Large intestine (tissue), 3 donors: ENCODE results near the gene DIPK1B. TPM values are rescaled to one million over a fixed set of nuclear protein-coding genes. Genes with fewer than 3 reads are reported as not detected.

Source experiments
- DNase-seq, 2 donors: peaks; one replicate each; pipeline versions ENCODE4 v3.0.0 to v3.0.0-alpha.2; 2013
- H3K27ac ChIP-seq: one replicate; pipeline ENCODE4 v1.5.1; 2013; ENCODE audit warnings: low read length
- H3K27me3 ChIP-seq: 2 replicates; pipeline ENCODE4 v1.6.1; 2013; ENCODE audit warnings: low read length; ENCODE audit not compliant: control insufficient read depth, insufficient read depth
- H3K36me3 ChIP-seq: 2 replicates; pipeline ENCODE4 v1.6.1; 2013; ENCODE audit warnings: low read length; ENCODE audit not compliant: control insufficient read depth, insufficient read depth
- H3K4me1 ChIP-seq: one replicate; pipeline ENCODE4 v1.6.1; 2013; ENCODE audit warnings: low read length; ENCODE audit not compliant: control insufficient read depth, insufficient read depth
- H3K4me3 ChIP-seq: one replicate; pipeline ENCODE4 v1.5.1; 2013; ENCODE audit warnings: low read length
- H3K9me3 ChIP-seq: one replicate; pipeline ENCODE4 v1.6.1; 2013; ENCODE audit warnings: mild to moderate bottlenecking, low read depth, low read length, moderate library complexity; ENCODE audit not compliant: control insufficient read depth
- WGBS: methylation state at CpG from one replicate; pipeline ENCODE4 v1.1.5; 2013; ENCODE audit warnings: low lambda C conversion rate; ENCODE audit not compliant: insufficient coverage; 5-methylcytosine and 5-hydroxymethylcytosine counted together
- polyA plus RNA-seq: library from polyadenylated mRNA; unstranded; fragments of 120-200 nt; gene quantifications from one replicate; pipeline ENCODE4 v1.2.1, GENCODE V29; 2013

Gene DIPK1B
- polyA plus RNA-seq, 1 donor = 13.3 TPM

GRCh38 chr9:136721339-136722092, 9.1 kb downstream of the DIPK1B start:
- no CpG with 5 or more reads among the region's 30 CpGs for WGBS
- H3K9me3 ChIP-seq = peaks cover 8% of the 10 kb centered on the region
- H3K4me3 ChIP-seq = no peak overlapping the region
- H3K27me3 ChIP-seq = no peaks in the 10 kb centered on the region
- peaks cover 32% of the 10 kb centered on the region for H3K4me1 ChIP-seq
- no peak overlapping the region for H3K27ac ChIP-seq
- peaks cover 57% of the 10 kb centered on the region for H3K36me3 ChIP-seq
- peak in 1 of 2 donors; percentile 34 for DNase-seq

GRCh38 chr9:136722093-136722968, 10.0 kb downstream of the DIPK1B start:
- H3K4me1 ChIP-seq = peaks cover 36% of the 10 kb centered on the region
- no peaks in the 10 kb centered on the region for H3K27me3 ChIP-seq

GRCh38 chr9:136722969-136723356, 10.6 kb downstream of the DIPK1B start:
- H3K4me3 ChIP-seq = no peak overlapping the region
- peaks cover 59% of the 10 kb centered on the region for H3K36me3 ChIP-seq
- H3K27ac ChIP-seq = no peak overlapping the region
- peaks cover 8% of the 10 kb centered on the region for H3K9me3 ChIP-seq
- no CpG with 5 or more reads among the region's 24 CpGs for WGBS
- no peak for DNase-seq
- peaks cover 36% of the 10 kb centered on the region for H3K4me1 ChIP-seq
- no peaks in the 10 kb centered on the region for H3K27me3 ChIP-seq

More at GRCh38 chr9:136722093-136722968, 10.0 kb downstream of the DIPK1B start:
- peaks cover 59% of the 10 kb centered on the region for H3K36me3 ChIP-seq
- WGBS = no CpG with 5 or more reads among the region's 31 CpGs
- DNase-seq = no peak
- peaks cover 8% of the 10 kb centered on the region for H3K9me3 ChIP-seq
- no peak overlapping the region for H3K27ac ChIP-seq
- no peak overlapping the region for H3K4me3 ChIP-seq

GRCh38 chr9:136723362-136723976, 11.1 kb downstream of the DIPK1B start:
- Histone ChIP-seq H3K9me3 (peaks cover 8% of the 10 kb centered on the region), H3K27me3 (no peaks in the 10 kb centered on the region), H3K4me1 (peaks cover 33% of the 10 kb centered on the region), H3K27ac (no peak overlapping the region), H3K4me3 (no peak overlapping the region), H3K36me3 (peaks cover 59% of the 10 kb centered on the region)
- WGBS = no CpG with 5 or more reads among the region's 32 CpGs
- DNase-seq = no peak

GRCh38 chr9:136723989-136724388, 11.6 kb downstream of the DIPK1B start:
- H3K4me3 ChIP-seq = no peak overlapping the region
- peaks cover 59% of the 10 kb centered on the region for H3K36me3 ChIP-seq
- H3K4me1 ChIP-seq = peaks cover 32% of the 10 kb centered on the region
- no peak for DNase-seq
- no CpG with 5 or more reads among the region's 8 CpGs for WGBS
- no peaks in the 10 kb centered on the region for H3K27me3 ChIP-seq
- H3K27ac ChIP-seq = no peak overlapping the region
- peaks cover 8% of the 10 kb centered on the region for H3K9me3 ChIP-seq

- no peak for DNase-seq
- H3K36me3 ChIP-seq = peaks cover 59% of the 10 kb centered on the region
- no peak overlapping the region for H3K27ac ChIP-seq
- H3K9me3 ChIP-seq = peaks cover 8% of the 10 kb centered on the region
- H3K4me3 ChIP-seq = no peak overlapping the region
- no peaks in the 10 kb centered on the region for H3K27me3 ChIP-seq
- peaks cover 28% of the 10 kb centered on the region for H3K4me1 ChIP-seq
- no CpG with 5 or more reads among the region's 7 CpGs for WGBS
These were observed 12.4 kb downstream of the DIPK1B start for GRCh38 chr9:136724772-136725171.

GRCh38 chr9:136725612-136726011, 13.2 kb downstream of the DIPK1B start:
- Histone ChIP-seq H3K36me3 (peaks cover 59% of the 10 kb centered on the region), H3K9me3 (peaks cover 8% of the 10 kb centered on the region), H3K4me3 (peak overlapping the region; percentile 4), H3K27ac (no peak overlapping the region), H3K4me1 (peaks cover 26% of the 10 kb centered on the region), H3K27me3 (no peaks in the 10 kb centered on the region)
- no CpG with 5 or more reads among the region's 10 CpGs for WGBS
- DNase-seq = no peak

GRCh38 chr9:136726118-136726517, 13.7 kb downstream of the DIPK1B start:
- H3K27me3 ChIP-seq = no peaks in the 10 kb centered on the region
- no peak for DNase-seq
- no peak overlapping the region for H3K27ac ChIP-seq
- peaks cover 22% of the 10 kb centered on the region for H3K4me1 ChIP-seq
- H3K36me3 ChIP-seq = peaks cover 54% of the 10 kb centered on the region
- WGBS = no CpG with 5 or more reads among the region's 16 CpGs
- peaks cover 8% of the 10 kb centered on the region for H3K9me3 ChIP-seq
- peak overlapping the region; percentile 100 for H3K4me3 ChIP-seq

- peaks cover 48% of the 10 kb centered on the region for H3K36me3 ChIP-seq
These were observed 14.3 kb downstream of the DIPK1B start for GRCh38 chr9:136726631-136727191.

GRCh38 chr9:136728080-136728547, 15.7 kb downstream of the DIPK1B start:
- peaks cover 13% of the 10 kb centered on the region for H3K4me1 ChIP-seq
- no CpG with 5 or more reads among the region's 66 CpGs for WGBS

More at GRCh38 chr9:136726631-136727191, 14.3 kb downstream of the DIPK1B start:
- no CpG with 5 or more reads among the region's 18 CpGs for WGBS
- Histone ChIP-seq H3K4me3 (peak overlapping the region; percentile 100), H3K27me3 (no peaks in the 10 kb centered on the region), H3K4me1 (peaks cover 19% of the 10 kb centered on the region), H3K27ac (peak overlapping the region; percentile 55), H3K9me3 (peaks cover 5% of the 10 kb centered on the region)
- peak in 1 of 2 donors; percentile 66 for DNase-seq

More at GRCh38 chr9:136728080-136728547, 15.7 kb downstream of the DIPK1B start:
- Histone ChIP-seq H3K27me3 (no peaks in the 10 kb centered on the region), H3K36me3 (peaks cover 35% of the 10 kb centered on the region), H3K27ac (no peak overlapping the region), H3K9me3 (peaks cover 4% of the 10 kb centered on the region), H3K4me3 (peak overlapping the region; percentile 100)
- peak; percentile 87 to 91 for DNase-seq
